SIG-M5 treated with dmso at 0.1 percent for 504 hours (cell line): ENCODE results near the gene GRIK3.

Experiments
- DNase-seq: peaks from one replicate; lab custom pipeline; 2025; ENCODE audit not compliant: unreplicated experiment; lab: John Stamatoyannopoulos, UW

The GRIK3 gene

GRCh38 chr1:37017720-37018119 lies 16.6 kb downstream of the GRIK3 start:
- DNase-seq = no peak

- no peak for DNase-seq
Observed at GRCh38 chr1:37016121-37016520, 18.2 kb downstream of the GRIK3 start.

GRCh38 chr1:37015713-37016112 lies 18.6 kb downstream of the GRIK3 start:
- no peak for DNase-seq

- DNase-seq = no peak
Observed at GRCh38 chr1:37012226-37012625, 22.1 kb downstream of the GRIK3 start.

GRCh38 chr1:37010011-37010410 lies 24.3 kb downstream of the GRIK3 start:
- no peak for DNase-seq

GRCh38 chr1:37009521-37009920 lies 24.8 kb downstream of the GRIK3 start:
- DNase-seq = no peak

- no peak for DNase-seq
Observed at GRCh38 chr1:37006132-37006868, 28.0 kb downstream of the GRIK3 start.

GRCh38 chr1:37002898-37003297 lies 31.4 kb downstream of the GRIK3 start:
- no peak for DNase-seq

- DNase-seq = no peak
Observed at GRCh38 chr1:37001703-37002102, 32.6 kb downstream of the GRIK3 start.

GRCh38 chr1:36996106-36996505 lies 38.2 kb downstream of the GRIK3 start:
- no peak for DNase-seq

- DNase-seq = no peak
Observed at GRCh38 chr1:36994868-36995267, 39.4 kb downstream of the GRIK3 start.

GRCh38 chr1:36994294-36994693 lies 40.0 kb downstream of the GRIK3 start:
- DNase-seq = no peak

GRCh38 chr1:36992139-36992943 lies 42.0 kb downstream of the GRIK3 start:
- no peak for DNase-seq

GRCh38 chr1:36991551-36991950 lies 42.8 kb downstream of the GRIK3 start:
- no peak for DNase-seq

- no peak for DNase-seq
Observed at GRCh38 chr1:36990928-36991327, 43.4 kb downstream of the GRIK3 start.

- no peak for DNase-seq
Observed at GRCh38 chr1:36989241-36989640, 45.1 kb downstream of the GRIK3 start.

- DNase-seq = no peak
Observed at GRCh38 chr1:36988741-36989193, 45.5 kb downstream of the GRIK3 start.

GRCh38 chr1:36988321-36988720 lies 46.0 kb downstream of the GRIK3 start:
- DNase-seq = no peak

- DNase-seq = no peak
Observed at GRCh38 chr1:36987276-36987675, 47.0 kb downstream of the GRIK3 start.

GRCh38 chr1:36986241-36986985 lies 47.9 kb downstream of the GRIK3 start:
- DNase-seq = no peak

- no peak for DNase-seq
Observed at GRCh38 chr1:36984675-36985074, 49.6 kb downstream of the GRIK3 start.

- DNase-seq = no peak
Observed at GRCh38 chr1:36984026-36984425, 50.3 kb downstream of the GRIK3 start.
